ENCODE data around the gene GCN1.
"Not testable (repeated sequence)": the region's sequence is repeated elsewhere in the genome, so short reads cannot be mapped to it uniquely, and the experiment has no call there.

DNA sequence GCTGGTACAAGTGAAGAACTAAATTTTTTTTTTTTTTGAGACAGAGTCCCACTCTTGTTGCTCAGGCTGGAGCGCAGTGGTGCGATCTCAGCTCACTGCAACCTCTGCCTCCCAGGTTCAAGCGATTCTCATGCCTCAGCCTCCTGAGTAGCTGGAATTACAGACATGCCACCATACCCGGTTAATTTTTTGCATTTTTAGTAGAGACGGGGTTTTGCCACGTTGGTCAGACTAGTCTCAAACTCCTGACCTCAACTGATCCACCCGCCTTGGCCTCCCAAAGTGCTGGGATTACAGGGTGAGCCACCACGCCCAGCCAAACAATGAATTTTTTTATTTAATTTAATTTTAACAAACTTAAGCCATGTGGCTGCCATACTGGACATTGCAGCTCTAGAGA lies 1.2 kb downstream of the GCN1 start:
- TF ChIP-seq, protein P1, sequence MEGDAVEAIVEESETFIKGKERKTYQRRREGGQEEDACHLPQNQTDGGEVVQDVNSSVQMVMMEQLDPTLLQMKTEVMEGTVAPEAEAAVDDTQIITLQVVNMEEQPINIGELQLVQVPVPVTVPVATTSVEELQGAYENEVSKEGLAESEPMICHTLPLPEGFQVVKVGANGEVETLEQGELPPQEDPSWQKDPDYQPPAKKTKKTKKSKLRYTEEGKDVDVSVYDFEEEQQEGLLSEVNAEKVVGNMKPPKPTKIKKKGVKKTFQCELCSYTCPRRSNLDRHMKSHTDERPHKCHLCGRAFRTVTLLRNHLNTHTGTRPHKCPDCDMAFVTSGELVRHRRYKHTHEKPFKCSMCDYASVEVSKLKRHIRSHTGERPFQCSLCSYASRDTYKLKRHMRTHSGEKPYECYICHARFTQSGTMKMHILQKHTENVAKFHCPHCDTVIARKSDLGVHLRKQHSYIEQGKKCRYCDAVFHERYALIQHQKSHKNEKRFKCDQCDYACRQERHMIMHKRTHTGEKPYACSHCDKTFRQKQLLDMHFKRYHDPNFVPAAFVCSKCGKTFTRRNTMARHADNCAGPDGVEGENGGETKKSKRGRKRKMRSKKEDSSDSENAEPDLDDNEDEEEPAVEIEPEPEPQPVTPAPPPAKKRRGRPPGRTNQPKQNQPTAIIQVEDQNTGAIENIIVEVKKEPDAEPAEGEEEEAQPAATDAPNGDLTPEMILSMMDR (conservative IDR thresholded peaks at IDR 0.05), result not testable (repeated sequence)
- not testable (repeated sequence) for TF ChIP-seq ZFX (IDR thresholded peaks at IDR 0.05)

All from C4-2B (cell line).